Activated naive CD4-positive, alpha-beta T cell treated with anti-CD3 and anti-CD28 coated beads, Interleukin-2, amount 50 U/mL, for 72 hours (primary cell): Measurements from ENCODE around the gene ASRGL1. TPM values are rescaled to one million over a fixed set of nuclear protein-coding genes. Genes with fewer than 3 reads are reported as not detected.

Source experiments
- ATAC-seq, 2 donors: fragments of 150-1000 bp; cut with Tn5 transposase; 2 replicates each; pipeline ENCODE4 v1.10.0; 2021; ENCODE audit warnings: mild to moderate bottlenecking in 2 of 2, moderate library complexity in 2 of 2
- DNase-seq, 2 donors: peaks; one replicate each; pipeline ENCODE4 v3.0.0; 2021 to 2022; ENCODE audit warnings: low spot score in 2 of 2
- H3K27ac Mint-ChIP-seq, 2 donors: one replicate each; pipeline ENCODE4 v1.8.0; 2022; ENCODE audit warnings: mild to moderate bottlenecking in 2 of 2, mixed read lengths in 2 of 2
- H3K36me3 Mint-ChIP-seq, 2 donors: one replicate each; pipeline ENCODE4 v1.8.0; 2022; ENCODE audit warnings: mixed read lengths in 2 of 2
- H3K9me3 Mint-ChIP-seq, 2 donors: one replicate each; pipeline ENCODE4 v1.8.0; 2022; ENCODE audit warnings: mixed read lengths in 2 of 2
- total RNA-seq, 2 donors: library from RNA; stranded (reverse); gene quantifications; one replicate each; pipeline ENCODE4 v1.2.3, GENCODE V29; 2022

The ASRGL1 gene
- total RNA-seq, 2 donors from 2014 or later, result 5.5 to 8.1 TPM

DNA sequence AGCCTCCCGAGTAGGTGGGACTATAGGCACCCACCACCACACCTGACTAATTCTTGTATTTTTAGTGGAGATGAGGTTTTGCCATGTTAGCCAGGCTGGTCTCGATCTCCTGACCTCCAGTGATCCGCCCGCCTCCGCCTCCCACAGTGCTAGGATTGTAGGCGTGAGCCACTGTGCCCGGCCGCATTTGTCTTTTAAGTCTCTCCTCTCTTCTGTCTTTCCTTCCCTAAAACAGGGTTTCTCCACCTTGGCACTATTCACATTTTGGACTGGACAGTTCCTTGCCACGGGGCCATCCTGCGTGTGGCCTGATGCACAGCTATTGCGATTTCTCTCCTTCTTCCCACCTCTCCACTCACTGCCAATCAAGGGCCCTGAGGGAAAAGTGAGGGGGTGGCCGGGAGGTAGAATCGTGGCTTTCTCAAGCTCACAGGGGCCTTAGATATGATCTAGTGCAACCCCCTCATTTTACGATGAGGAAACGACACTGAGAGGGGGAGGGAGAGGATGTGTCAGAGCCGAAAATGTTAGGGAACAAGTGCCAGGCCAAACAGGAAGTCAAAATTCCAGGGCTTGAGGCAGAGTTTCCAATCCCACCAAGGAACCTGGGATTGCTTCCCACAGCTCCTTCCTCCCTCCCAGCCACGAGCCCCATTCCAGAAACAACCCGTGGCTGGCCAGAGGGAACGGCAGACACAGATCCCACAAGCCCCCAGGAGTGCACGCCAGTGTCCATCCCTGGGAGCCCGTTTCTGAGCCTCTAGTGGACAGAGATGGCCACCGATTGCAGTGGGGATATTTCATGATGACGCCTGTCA is 102.7 kb downstream of the ASRGL1 start:
- ATAC-seq, result no peak
- Mint-ChIP-seq H3K36me3 (no peaks in the 10 kb centered on the region), H3K27ac (no peak overlapping the region), H3K9me3 (no peaks in the 10 kb centered on the region)
- DNase-seq, result no peak

Other genes starting within 250 kb of the ASRGL1 start
- 100 to 1,000 TPM; 142 to 205 TPM for gene INCENP, start 213.4 kb upstream of the ASRGL1 start, total RNA-seq
- gene SCGB1D1, start 147.2 kb upstream of the ASRGL1 start, total RNA-seq, result not detected
- not detected for gene SCGB2A1, start 128.8 kb upstream of the ASRGL1 start, total RNA-seq
- gene SCGB1D2, start 95.2 kb upstream of the ASRGL1 start, total RNA-seq, result not detected
- not detected for gene SCGB2A2, start 67.3 kb upstream of the ASRGL1 start, total RNA-seq
- gene SCGB1D4, start 38.4 kb upstream of the ASRGL1 start, total RNA-seq, result not detected
- not detected for gene SCGB1A1, start 81.6 kb downstream of the ASRGL1 start, total RNA-seq
- gene AHNAK, start 209.4 kb downstream of the ASRGL1 start, total RNA-seq, result 10 to 100 TPM; 17.6 to 97.3 TPM
- gene EEF1G, start 236.4 kb downstream of the ASRGL1 start, total RNA-seq, result 1,000 to 10,000 TPM; 1,622 to 2,023 TPM